HK-2 (cell line): ENCODE results near the gene HBG2.
"Not testable (repeated sequence)": the region's sequence is repeated elsewhere in the genome, so short reads cannot be mapped to it uniquely, and the experiment has no call there.

Experiments
- DNase-seq: peaks from one replicate; pipeline ENCODE4 v3.0.0-alpha.2; 2018; ENCODE audit not compliant: unreplicated experiment

Gene HBG2

DNA sequence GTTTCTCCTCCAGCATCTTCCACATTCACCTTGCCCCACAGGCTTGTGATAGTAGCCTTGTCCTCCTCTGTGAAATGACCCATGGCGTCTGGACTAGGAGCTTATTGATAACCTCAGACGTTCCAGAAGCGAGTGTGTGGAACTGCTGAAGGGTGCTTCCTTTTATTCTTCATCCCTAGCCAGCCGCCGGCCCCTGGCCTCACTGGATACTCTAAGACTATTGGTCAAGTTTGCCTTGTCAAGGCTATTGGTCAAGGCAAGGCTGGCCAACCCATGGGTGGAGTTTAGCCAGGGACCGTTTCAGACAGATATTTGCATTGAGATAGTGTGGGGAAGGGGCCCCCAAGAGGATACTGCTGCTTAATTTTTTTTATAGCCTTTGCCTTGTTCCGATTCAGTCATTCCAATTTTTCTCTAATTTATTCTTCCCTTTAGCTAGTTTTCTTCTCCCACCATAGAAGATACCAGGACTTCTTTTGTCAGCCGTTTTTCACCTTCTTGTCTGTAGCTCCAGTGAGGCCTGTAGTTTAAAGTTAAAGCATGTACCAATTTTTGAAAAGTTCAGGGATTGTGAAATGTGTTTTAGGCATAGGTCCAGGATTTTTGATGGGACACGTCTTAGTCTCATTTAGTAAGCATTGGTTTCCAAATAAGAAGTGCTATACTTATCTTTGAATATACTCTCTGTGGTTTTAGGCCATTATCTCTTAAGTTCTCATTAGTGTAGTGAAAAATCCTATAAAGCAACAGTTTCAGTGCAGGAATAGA, at the start of gene HBG2:
HBG2 (minus strand) TSS at position 136 of the 768 bp plus-strand sequence; CDS start at position 83, 53 bp downstream.
- DNase-seq: not testable (repeated sequence)

DNA sequence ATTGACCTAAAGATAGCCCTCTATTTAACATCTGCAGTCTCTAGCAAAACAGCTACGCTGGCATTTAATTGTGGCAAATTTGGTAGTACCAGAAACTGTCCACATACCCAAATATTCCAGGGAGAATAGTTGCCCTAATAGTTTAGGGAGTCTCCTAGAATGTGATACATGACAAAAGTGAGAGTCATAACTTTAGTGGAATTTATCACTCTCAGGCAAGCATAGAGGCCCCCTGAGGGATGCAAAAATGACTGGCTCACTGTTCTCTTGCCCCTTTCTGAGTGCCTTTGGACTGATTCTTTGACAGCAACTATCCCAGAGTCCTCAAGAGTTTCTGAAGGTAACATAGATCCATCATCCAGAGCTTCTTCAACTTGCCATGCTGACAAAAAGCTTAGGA, 49.5 kb upstream of the HBG2 start:
- no peak for DNase-seq

DNA sequence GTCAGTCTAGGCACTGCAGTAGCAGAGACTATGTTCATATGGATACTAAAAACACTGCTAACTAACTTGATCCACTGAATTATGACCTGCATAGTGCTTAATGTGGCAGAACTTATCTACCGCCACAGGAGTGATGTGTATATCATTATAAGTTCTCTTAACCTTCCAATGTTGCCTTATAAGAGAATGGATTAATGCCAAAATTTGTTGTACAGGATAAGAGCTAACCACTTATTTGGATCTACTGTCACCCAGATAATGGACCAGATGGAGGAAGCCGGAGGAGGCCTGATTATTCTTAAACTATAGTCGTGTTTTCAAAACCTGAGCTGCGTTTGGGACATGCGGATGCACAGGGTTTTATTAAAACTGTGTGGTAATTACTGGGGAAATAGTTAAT, 49.0 kb upstream of the HBG2 start:
- no peak for DNase-seq

DNA sequence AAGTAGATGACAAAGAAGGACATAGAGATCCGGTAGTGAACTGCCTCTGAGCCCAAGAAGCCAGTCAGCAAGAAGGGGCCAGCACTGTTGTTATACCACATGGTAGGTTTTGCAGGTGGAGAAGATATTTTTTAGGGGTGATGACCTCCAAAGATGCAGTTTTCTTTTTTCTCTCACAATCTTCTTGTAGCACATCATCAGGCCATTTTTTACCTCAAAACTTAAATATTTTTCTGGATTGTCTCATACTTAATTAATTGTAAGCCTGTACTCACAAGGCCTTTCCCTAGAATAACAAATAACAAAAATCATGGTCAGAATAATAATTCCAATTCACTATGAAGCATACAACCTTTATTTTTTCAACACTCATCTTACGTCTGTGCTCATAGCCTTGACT, 47.3 kb upstream of the HBG2 start, which contains the start of gene OR51B4:
OR51B4 (minus strand) TSS at position 101 of the 400 bp plus-strand sequence; CDS start at position 101, 0 bp downstream.
- no peak for DNase-seq

DNA sequence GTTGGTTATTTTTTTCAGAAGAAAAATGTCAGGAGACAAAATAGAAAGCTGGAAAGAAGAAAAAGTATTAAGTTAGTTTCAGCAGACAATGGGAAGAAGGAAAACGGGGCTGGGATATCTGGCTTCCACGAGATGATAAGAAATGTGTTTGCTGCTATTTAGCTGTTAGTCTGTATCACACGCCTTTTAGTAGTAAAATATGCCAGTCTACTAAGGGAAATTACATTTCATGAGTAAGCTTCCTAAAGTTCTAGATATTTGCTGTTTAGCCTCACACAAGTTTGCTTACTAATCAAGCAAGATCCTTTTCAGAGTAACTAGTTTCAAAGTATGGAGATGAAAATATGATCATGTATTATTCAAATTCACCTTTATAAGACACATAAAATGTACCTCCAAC, 45.7 kb upstream of the HBG2 start:
- no peak for DNase-seq

DNA sequence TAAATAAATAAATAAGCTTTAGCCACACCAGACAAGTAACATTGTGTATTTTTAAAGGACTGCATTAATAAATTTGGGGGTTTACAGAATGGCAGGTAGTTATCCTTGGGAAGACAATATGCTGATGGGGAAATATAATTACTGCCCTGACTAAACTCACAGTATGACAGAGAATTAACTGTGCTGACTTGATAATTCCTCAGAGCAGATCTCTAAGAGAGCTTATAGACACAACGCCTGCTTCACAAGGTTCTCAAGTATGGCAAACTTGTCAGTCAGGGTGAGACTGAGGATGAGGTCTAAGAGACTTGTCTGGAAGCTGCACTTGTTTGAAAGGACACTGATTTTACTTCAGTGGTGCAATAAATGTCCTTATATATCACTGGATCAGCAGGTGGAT, 43.9 kb upstream of the HBG2 start:
- DNase-seq: no peak

DNA sequence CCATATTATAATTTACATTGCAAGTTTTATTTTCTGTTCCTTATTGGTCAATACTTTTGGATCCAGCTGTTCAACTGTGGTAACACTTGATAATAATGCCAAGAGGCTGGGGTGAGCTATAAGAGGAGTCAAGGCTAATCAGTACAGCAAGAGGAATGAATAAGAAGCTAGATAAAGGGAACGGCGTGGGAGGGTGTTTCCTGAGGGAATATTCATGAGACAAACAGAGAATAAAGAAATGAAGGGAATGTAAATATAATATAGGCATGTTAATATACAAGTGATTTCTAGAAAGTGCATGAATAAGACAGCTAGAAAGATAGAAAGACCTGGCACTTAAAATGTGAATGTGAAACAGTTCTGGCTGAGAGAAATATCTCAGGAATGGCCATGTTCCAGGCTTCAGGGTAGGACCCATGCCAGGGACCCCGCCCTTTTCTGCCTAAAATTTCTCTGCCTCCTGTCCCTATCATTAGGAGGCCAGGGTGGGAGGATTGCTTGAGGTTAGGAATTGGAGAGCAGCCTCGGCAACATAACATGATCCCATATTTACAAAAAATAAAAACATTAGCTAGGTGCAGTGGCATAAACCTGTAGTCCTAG, 43.2 kb upstream of the HBG2 start:
- DNase-seq: no peak

DNA sequence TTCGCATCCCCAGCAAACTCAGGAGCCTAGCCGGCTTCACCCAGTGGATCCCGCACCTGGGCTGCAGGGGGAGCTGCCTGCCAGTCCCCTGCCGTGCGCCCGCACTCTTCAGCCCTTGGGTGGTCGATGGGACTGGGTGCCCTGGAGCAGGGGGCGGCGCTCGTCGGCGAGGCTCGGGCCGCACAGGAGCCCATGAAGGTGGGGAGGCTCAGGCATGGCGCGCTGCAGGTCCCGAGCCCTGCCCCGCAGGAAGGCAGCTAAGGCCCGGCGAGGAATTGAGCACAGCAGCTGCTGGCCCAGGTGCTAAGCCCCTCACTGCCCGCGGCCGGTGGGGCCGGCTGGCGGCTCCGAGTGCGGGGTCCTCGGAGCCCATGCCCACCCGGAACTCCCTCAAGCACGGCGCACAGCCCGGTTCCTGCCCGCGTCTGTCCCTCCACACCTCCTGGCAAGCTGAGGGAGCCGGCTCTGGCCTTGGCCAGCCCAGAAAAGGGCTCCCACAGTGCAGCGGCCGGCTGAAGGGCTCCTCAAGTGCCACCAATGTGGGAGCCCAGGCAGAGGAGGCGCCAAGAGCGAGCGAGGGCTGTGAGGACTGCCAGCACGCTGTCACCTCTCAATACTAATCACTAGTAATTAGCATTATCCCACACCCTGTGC, 39.9 kb upstream of the HBG2 start:
- DNase-seq: not testable (repeated sequence)

DNA sequence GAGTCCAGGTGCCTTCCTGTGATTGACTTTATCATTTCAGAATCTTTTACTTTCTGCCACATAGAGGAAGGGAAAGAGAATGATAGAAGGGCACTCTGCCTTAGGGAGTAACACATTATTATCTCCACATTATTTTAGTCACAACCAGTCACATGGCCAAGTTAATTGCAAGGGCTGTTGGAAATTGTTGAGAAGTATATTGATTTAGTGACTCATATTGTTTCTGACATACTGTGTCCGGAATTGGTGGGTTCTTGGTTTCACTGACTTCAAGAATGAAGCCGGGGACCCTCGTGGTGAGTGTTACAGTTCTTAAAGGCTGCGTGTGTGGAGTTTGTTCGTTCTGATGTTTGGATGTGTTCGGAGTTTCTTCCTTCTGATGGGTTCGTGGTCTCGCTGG, 38.4 kb upstream of the HBG2 start:
- no peak for DNase-seq

DNA sequence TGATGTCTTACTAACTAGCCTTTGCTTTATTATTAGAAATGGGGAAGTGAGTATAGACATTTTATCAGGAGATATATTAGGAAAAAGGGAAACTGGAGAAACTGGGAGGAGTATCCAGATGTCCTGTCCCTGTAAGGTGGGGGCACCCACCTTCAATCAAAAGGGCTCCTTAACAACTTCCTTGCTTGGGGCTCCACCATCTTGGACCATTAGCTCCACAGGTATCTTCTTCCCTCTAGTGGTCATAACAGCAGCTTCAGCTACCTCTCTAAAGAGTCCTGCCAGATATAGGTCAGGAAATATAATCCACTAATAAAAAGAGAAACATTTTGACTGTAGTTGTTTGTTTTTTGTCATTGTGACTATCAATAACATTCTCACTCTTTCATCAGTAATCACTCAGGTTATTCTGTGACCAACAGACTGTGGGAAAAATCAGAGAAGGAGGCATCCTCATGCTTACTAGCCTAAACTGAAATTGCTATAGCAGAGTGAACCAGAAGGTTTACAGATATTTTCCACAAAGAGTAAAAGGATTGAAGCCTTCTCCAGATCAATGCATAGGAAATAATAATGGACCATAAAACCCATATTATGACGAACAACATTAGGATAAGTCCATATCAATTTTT, 36.7 kb upstream of the HBG2 start:
- DNase-seq: no peak

DNA sequence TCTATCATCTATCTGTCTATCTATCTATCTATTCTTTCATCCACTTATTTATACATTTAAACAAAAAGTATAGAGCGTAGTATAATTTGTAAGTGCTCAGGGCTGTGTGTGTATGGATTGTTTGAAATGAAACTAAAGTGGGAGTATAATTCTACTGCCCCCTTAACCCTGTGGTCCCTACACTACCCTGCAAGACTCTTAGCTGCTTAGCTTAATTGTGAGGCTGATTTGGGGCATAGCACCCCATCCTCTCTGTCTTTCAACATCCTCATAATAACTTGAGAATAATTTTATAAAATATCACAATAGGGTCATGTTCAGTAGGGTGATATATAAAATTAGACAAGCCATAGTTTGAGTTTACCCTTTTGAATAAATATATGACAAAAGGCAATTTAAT, 35.5 kb upstream of the HBG2 start:
- no peak for DNase-seq

DNA sequence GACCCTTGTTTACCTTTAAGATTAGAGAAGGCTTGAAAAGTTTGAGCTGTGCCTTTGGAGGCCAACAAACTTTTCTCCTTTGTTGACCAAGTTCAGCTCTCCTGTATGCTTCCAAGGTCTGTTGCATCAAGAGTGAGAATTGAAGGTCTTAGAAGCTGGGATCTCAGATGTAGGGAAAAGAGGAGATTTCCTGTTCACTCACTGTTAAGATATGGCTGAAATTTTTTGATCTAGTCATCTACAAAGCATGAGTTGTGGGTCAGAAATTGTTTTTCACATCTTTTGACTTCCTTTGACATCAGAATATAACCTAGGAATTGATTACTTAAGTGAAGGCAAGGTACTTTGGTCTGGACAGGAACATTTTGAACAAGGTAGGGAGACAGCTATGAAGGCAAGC, 35.1 kb upstream of the HBG2 start:
- DNase-seq: no peak

DNA sequence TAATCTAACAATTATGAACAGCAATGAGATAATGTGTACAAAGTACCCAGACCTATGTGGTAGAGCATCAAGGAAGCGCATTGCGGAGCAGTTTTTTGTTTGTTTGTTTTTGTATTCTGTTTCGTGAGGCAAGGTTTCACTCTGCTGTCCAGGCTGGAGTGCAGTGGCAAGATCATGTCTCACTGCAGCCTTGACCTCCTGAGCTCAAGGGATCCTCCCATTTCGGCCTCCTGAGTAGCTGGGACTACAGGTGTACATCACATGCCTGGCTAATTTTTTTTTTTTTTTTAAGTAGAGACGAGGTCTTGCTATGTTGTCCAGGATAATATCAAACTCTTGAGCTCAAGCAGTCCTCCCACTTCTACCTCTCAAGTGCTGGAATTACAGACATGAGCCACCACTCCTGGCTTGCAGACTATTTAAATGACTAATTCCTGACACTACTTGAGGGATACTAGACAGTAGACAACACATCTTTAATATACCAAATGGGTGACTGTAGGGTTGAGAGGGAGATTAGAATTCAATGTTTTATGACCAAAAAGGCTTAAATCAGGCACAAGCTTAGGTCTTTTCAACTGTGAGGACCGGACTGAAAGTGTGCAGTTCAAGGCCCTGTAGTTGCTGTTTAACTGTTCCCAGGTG, 34.4 kb upstream of the HBG2 start:
- DNase-seq: no peak

DNA sequence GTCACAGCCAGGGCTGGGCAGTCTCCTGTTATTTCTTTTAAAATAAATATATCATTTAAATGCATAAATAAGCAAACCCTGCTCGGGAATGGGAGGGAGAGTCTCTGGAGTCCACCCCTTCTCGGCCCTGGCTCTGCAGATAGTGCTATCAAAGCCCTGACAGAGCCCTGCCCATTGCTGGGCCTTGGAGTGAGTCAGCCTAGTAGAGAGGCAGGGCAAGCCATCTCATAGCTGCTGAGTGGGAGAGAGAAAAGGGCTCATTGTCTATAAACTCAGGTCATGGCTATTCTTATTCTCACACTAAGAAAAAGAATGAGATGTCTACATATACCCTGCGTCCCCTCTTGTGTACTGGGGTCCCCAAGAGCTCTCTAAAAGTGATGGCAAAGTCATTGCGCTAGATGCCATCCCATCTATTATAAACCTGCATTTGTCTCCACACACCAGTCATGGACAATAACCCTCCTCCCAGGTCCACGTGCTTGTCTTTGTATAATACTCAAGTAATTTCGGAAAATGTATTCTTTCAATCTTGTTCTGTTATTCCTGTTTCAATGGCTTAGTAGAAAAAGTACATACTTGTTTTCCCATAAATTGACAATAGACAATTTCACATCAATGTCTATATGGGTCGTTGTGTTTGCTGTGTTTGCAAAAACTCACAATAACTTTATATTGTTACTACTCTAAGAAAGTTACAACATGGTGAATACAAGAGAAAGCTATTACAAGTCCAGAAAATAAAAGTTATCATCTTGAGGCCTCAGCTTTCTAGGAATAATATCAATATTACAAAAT, 33.7 kb upstream of the HBG2 start:
- no peak for DNase-seq

DNA sequence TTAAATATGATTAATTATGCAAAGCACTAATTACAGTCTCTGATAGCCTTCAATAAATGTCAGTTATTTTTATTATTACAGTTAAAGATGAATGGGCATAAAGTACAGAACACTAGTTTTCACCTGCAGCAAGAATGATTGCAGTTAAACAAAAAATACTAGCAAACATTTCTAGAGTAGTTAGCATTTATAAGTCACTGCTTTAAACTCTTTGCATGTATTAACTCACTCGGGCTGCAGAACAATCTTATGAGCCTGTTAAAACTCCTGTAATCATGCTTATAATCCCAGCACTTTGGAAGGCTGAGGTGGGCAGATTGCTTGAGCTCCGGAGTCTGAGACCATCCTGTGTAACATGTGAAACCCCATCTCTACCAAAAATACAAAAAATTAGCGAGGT, 32.3 kb upstream of the HBG2 start:
- no peak for DNase-seq

DNA sequence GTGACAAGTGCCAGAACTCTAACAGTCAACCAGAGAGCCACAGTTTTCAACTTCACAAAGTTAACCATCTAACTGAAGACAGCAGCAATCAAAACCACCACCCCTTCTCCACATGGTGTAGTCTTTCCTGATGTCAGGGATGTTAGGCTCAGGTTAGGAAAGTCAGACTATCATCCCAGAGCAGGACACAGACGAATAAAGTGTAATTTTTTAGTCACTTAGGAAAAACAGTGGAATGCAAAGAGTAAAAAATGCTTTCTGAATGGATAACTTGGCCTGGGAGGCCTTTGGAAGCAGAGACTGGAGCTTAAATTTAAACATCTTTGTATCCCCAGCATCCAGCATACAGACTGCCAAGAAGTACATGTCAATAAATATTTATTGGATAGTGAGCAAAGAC, 31.8 kb upstream of the HBG2 start:
- DNase-seq: no peak

DNA sequence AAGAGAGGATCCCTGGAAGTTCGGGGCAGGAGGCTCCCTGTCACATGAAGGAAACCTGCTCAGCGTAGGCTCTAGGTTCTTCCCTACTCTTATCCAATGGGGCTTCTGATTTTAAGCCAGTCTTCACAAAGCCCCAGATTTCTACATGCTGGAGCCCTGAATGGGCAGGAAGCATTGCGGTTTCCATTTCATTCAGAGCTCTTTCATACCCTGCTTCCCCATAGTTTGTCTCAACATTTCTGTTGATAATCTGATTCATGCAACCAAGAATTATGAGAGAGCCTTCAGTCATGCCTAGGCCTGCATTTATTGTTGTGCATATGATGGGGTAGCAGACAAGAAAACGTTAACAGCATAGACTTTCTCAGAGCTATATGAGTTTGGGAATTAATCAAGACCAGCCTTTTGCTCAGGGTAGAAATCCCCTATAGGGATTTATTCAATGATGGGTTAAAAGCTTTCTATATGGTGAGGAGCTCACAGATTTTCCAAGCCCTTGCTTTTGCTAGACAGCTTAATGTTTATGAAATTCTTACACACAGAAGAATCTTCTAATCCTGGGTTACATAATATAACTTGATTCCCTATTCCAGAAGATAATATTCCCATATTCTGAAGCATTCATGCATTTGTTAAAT, 31.2 kb upstream of the HBG2 start:
- no peak for DNase-seq

DNA sequence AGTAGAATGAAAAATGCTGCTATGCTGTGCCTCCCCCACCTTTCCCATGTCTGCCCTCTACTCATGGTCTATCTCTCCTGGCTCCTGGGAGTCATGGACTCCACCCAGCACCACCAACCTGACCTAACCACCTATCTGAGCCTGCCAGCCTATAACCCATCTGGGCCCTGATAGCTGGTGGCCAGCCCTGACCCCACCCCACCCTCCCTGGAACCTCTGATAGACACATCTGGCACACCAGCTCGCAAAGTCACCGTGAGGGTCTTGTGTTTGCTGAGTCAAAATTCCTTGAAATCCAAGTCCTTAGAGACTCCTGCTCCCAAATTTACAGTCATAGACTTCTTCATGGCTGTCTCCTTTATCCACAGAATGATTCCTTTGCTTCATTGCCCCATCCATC, 30.1 kb upstream of the HBG2 start:
- no peak for DNase-seq

DNA sequence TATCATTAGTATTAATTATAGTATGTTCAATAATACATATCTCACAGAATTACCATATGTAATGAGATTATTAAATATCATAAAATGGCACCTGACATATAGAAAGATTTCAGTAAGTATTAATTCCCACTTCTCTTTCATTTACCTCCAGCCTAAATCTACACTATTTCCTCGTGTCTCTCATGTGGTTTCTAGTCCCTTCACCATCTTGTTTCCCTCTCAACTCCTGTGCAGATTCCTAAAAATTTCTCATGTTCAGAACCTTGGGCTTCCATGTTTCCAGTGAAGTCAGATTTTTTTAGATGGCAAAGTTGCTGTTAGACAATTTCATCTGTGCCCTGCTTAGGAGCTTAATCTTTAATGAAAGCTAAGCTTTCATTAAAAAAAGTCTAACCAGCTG, 29.3 kb upstream of the HBG2 start:
- no peak for DNase-seq

DNA sequence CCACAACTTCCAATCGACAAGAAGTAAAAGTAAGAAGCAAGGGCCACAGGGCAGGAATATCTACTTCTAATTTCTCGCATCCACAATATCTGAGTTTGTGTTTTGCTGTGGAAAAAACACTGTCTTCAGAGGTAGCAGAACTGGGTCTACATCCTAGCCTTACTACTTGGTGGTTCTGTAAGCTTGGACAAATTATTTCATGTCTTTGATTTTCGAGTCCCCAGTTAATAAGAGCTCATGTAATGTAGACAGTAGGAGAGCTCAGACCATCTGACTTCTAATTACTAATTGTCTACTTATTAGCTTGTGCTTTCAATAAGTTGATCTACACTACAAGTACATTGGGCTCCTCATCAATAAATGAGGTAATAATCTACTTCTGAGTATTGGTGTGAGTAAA, 28.5 kb upstream of the HBG2 start:
- DNase-seq: no peak

DNA sequence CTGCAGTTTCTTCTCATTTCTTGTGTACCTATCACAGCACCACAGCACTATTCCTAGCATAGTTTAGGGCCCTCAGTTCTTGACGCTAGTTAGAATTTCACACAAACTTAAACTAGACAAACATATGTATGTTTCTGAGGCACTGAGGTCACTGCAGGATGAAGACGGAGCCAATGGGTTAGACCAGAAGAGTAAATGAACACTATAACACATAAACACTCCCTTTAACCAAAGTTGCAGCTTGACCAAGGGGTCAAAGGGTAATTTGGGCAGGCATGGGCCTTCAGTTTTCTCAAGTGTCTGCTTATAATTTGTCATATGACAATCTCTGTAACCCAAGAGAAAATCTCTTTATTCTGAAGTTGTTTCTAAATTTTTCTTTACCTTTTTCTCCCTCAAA, 28.0 kb upstream of the HBG2 start:
- no peak for DNase-seq
